Measurements from ENCODE around the gene DEDD.

The DEDD gene

DNA sequence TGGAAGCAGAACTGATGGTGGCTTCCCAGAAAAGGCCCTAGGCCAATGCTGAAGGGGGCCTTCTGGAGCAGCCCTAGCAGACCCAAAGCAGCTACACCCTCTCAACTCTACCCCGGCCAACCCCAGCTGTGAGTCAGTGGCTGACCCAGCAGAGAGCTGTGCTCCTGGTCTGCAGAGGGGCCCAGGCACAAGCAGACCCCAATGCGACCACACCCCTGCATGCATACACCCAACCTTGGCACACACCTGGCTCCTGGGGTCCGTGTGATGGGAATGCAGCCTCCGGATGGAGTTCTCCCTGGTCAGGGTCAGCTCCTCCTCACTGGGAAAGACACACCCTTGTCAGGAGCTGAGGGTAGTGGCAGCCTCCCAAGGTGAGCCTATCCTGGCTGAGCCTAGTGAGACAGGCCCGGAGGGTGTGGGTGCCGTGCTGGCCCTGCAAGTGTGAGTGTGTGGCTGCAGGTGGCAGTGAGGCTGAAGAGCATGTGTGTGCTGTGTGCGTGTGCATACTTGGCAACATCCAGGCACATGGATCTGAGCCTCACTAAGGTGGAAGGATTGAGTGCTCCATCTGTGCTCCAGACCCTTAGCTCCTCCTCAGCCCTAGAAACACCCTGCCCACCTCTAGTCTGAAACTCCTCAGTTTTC lies 58.9 kb downstream of the DEDD start:
- DNase-seq (ENCODE audit: low read depth in 2 of 2): no peak

DNA sequence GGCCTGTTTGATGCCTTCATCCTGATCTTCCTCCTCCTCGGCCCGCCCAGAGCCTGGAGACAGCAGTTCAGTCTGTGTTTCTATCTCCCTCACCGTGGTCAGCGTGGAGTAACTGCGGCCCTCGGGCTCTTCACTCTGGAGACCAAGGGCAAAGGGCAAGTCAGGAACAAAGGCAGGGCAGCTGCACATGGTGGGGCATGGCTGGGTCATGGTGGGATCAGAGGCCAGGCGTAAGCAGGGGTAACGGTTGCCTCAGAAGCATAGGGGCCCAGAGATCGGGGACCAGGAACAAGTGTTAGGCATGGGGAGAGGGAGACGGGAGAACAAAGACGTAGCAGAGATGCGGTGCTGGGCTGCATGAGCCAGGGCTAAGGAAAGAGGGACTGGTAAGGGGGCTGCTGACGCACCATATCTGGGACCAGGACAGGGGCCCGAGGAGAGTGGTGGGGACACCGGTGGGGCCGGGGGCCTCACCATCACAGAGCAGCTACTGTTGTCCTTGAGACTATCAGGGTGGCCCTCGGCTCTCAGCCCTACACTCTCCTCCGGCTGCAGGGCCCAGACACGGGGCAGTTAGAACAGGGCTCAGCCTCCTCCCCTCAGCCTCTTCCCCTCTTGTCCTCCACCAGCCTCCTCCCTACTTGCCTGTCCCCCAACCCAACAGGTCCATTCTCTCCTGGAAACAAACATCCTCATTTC lies 59.6 kb downstream of the DEDD start:
- no peak for DNase-seq (ENCODE audit: low read depth in 2 of 2)

DNA sequence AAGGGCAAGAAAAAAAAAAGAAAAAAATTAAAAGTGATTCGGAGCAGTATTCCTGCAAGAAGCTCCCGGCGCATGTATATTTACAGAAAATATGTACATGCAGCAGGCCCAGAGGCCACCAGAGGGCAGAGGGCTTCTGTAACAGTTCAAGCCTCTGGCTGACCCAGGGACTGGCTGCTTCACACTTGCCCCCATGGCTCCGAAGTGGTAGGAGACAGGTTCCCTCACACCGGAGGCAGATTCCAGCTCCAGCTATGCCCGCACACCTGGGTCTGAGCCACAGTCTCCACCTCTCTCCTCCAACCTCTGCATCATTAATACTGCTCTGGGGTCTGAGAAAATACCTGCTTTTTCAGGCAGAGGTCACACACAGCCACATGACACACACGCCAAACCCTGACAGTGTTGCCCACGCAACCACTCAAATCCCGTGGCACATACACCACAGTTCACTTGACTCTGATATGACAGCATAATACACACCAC lies 60.5 kb downstream of the DEDD start:
- no peak for DNase-seq (ENCODE audit: low read depth in 2 of 2)
